Measurements from ENCODE around the gene SIL1.
"Not testable (repeated sequence)": the region's sequence is repeated elsewhere in the genome, so short reads cannot be mapped to it uniquely, and the experiment has no call there.

Gene SIL1

DNA sequence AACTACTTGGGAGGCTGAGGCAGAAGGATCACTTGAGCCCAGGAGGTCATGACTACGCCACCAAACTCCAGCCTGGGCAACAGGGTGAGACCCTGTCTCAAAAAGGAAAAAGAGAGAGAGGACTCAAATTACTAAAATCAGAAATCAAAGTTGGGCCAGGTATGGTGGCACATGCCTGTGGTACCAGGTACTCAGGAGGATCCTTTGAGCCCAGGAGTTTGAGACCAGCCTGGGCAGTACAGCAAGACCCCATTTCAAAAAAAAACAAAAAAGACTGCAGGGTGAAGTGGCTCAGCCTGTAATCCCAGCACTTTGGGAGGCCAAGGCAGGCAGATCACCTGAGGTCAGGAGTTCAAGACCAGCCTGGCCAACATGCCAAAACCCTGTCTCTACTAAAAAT lies 23.8 kb downstream of the SIL1 start:
- not testable (repeated sequence) for DNase-seq (ENCODE audit: low spot score)

DNA sequence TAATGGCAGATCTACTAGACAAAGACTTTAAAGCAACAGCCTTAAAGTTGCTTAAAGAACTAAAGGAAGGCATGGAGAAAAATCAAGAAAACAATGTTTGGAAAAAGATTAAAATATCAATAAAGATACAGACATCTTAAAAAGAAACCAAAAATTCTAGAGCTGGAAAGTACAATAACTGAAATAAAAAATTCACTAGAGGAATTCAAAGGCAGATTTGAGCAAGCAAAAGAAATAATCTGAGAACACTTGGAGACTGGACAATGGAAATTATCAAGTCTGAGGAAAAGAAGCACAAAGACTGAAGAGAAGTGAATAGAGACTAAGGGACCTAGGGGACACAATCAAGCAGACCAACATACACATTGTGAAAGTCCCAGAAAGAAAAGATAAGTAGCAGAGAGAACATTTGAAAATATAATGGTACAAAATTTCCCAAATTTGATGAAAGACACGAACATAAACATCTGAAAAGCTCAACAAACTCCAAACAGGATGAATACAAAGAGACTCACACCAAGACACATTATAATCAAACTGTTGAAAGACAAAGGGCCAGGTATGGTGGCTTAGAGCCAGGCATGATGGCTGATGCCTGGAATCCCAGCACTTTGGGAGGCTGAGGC lies 26.3 kb downstream of the SIL1 start:
- DNase-seq (ENCODE audit: low spot score) = no peak

GRCh38 chr5:139167952-139168720 lies 30.0 kb downstream of the SIL1 start:
- no peak for DNase-seq (ENCODE audit: low spot score)

GRCh38 chr5:139167533-139167932 lies 30.6 kb downstream of the SIL1 start:
- no peak for DNase-seq (ENCODE audit: low spot score)

- no peak for DNase-seq (ENCODE audit: low spot score)
Observed at GRCh38 chr5:139167063-139167462, 31.1 kb downstream of the SIL1 start.

- DNase-seq (ENCODE audit: low spot score) = not testable (repeated sequence)
Observed at GRCh38 chr5:139164897-139165296, 33.3 kb downstream of the SIL1 start.

DNA sequence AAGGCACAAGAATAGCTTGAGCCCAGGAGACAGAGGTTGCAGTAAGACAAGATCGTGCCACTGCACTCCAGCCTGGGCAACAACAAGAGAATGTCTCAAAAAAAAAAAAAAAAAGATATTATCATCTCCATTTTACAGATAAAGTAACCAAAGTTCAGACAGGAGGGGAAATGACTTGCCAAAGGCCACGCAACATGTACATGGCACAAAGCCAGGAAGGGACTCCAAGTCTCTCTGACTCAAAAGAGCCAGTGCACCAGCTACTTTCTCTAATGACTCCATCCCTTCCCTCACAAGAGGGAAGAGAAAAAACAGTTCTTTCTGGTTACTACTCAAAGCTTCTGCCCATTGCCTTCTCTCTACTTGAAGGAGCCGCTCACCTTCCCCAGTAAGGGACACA lies 34.1 kb downstream of the SIL1 start:
- no peak for DNase-seq (ENCODE audit: low spot score)

DNA sequence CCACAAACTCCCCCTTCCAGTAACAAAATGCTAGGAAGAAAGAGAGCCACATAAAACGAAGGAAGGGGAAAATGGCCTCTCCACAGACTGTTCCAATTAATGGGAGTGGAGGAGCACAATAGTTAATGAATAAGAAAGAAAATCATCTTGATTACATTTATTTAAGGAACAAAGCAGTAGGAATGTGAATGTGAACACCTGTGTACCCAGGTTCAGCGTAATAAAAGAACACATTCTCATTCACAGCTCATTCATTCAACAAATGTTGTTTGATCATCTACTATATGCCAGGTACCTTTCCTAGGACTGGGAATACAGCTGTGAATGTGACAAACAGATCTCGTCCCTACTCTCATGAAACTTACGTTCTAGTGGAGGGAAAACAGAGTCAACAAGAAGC lies 35.7 kb downstream of the SIL1 start:
- DNase-seq (ENCODE audit: low spot score) = no peak

- no peak for DNase-seq (ENCODE audit: low spot score)
Observed at GRCh38 chr5:139158791-139159190, 39.4 kb downstream of the SIL1 start.

DNA sequence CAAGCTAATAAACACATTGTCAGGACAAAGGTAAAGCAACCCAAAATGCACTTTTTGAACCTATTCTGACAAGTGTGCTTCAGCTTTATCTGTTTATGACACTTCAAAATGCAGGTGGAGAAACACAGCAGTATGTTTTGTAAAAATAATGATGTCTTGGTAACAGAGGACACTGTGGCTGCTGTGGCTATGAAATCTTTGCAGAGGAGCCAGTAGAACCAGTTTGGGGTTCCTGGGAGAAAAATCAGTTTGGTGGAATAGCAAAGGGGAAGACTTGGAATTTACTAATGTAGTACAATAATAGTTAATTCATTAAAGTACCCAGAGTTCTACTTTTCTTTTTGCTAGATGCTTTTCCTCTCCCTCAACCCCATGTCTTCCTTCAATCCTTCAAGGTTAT lies 40.6 kb downstream of the SIL1 start:
- DNase-seq (ENCODE audit: low spot score) = no peak

- no peak for DNase-seq (ENCODE audit: low spot score)
Observed at GRCh38 chr5:139156814-139157213, 41.4 kb downstream of the SIL1 start.

- DNase-seq (ENCODE audit: low spot score) = no peak
Observed at GRCh38 chr5:139155333-139155732, 42.8 kb downstream of the SIL1 start.

DNA sequence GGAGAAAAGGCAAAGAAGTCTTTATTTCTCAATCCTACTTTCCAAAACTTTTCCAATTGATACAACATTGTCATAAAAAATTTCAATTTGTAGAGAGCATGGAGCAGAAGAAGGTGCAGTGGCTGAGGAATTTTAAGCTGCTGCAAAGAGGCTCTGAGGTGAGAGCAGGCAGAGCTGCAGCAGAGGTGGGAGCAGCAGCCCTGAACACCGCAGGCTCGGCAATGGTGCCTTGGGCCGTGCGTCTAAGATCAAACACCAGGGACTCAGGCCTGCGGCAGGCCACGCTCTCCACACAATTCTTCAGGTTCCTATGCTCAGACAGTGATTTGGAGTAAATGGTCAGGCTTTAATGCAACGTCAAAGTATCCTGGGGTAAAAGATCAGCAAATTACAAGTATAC lies 46.3 kb downstream of the SIL1 start:
- DNase-seq (ENCODE audit: low spot score) = no peak

- no peak for DNase-seq (ENCODE audit: low spot score)
Observed at GRCh38 chr5:139150367-139150999, 47.7 kb downstream of the SIL1 start.

- no peak for DNase-seq (ENCODE audit: low spot score)
Observed at GRCh38 chr5:139149477-139150199, 48.5 kb downstream of the SIL1 start.

- no peak for DNase-seq (ENCODE audit: low spot score)
Observed at GRCh38 chr5:139148986-139149385, 49.2 kb downstream of the SIL1 start.

DNA sequence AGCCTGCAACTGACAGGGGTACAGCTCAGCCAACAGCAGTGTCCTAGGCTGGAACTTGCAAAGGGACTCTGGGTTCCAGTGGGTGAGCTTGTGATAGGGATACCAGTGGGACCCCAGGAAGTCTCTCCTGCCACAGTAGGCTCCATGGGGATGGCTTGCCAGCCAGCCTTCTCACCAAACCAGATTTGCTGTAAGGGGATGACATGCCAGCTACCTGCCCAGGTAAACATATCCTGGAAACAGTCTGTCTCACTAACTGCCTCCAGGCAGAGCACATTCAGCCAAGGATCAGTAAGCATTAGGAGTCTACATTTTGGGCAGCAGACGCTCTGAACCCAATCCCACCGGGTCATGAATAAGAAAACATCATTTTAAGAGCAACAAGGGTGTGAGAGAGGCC lies 49.9 kb downstream of the SIL1 start:
- DNase-seq (ENCODE audit: low spot score) = no peak

DNA sequence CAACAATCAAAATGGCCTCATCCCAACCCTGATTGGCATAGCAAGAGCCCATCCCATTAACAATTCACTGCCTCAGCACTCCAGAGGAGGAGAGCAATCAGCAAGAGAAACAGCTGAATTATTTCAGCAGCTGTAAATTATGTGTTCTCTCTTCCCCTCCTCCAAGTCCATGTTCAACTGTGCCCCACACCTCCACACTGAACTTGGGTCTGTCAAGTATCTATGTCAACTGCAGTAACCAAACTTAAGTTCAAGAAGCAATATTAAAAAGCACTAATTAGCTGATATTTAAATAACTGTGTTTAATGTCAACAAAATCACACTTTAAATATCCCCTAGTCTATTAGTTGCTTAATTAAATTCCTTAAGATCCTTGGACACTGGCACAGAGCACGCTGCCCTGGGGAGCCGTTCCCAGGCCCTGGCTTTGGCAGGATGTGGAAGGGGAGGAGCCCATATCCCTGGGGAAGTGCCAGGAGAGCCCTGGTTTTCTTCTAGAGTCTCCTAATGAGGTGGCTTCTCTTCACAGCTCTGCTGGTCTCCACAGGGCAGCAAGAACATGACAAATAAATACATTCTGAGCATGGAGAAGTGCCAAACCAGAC lies 50.6 kb downstream of the SIL1 start:
- no peak for DNase-seq (ENCODE audit: low spot score)

DNA sequence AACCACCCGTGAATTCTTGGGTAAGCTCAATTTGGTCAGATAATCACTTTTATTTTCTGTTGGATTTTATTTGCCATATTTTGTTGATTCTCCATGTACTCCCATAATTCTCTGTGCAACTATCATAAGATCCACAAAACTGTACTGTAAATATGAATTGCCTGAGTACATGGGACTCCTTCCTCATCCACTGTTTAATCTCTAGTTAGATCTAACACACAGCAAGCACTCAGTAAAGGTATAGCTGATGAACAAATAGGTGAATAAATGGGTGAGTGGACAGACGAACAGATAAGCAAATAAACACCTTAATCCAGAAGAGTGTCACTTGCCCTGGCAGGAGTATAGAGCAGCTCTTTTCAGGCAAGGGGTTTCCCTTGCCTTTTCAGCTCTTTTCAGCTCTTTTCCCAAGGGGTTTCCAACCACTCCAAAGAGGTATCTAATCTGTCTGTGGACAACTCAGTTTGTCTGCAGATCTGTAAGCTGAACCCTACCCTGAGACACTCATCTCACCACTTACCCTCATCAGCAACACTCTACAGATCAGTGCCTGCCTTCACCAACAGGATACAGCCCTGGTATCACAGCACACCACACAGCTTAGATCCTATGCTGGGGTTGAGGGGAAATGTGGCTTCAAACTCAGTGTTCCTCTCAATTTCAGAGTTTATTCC lies 51.2 kb downstream of the SIL1 start:
- DNase-seq (ENCODE audit: low spot score) = no peak

- DNase-seq (ENCODE audit: low spot score) = no peak
Observed at GRCh38 chr5:139141446-139142204, 56.5 kb downstream of the SIL1 start.

DNA sequence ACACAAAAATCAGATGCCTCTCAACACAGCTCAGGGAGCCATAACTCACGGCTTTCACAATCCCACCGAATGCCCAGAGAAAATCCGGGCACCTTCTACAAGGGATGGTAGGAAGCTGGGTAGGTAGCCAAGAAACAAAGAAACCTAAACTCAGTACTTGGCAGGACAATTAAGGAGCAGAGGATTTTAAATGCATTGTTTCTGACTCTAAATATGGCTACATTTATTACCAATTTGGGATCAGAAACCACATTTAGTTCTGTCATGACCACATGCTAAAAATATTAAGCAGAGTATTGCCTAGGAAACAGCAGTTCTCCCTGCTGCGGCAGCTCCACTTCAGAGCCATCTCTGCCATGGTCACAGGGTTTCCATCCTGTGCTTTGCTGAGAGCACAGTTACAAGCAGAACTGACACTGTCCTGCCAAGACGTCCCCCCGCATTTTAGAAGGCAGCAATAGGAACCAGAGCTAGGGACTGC lies 57.5 kb downstream of the SIL1 start:
- no peak for DNase-seq (ENCODE audit: low spot score)
